NCI-H82 treated with DMSO at 0.1 percent for 48 hours (cell line): Measurements from ENCODE around the gene ANKRD42.
"Not testable (repeated sequence)": the region's sequence is repeated elsewhere in the genome, so short reads cannot be mapped to it uniquely, and the experiment has no call there.

Experiments used
- DNase-seq: peaks from one replicate; lab custom pipeline; 2025; ENCODE audit not compliant: unreplicated experiment; lab: John Stamatoyannopoulos, UW

ANKRD42 gene

DNA sequence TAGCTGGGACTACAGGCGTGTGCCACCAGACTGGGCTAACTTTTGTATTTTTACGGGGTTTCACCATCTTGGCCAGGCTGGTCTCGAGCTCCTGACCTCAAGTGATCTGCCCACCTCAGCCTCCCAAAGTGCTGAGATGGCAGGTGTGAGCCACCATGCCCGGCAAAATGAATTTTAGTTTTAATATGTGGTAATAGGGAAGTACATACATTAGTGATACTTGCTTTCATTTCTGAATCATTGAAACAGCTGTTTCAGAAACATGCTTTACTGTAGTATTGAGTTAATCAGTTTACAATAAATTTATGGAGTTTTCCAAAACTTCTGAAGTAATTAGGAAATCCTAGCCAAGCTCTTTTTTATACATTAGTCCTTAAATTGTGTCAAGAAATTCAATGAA lies 21.0 kb upstream of the ANKRD42 start:
- no peak for DNase-seq

DNA sequence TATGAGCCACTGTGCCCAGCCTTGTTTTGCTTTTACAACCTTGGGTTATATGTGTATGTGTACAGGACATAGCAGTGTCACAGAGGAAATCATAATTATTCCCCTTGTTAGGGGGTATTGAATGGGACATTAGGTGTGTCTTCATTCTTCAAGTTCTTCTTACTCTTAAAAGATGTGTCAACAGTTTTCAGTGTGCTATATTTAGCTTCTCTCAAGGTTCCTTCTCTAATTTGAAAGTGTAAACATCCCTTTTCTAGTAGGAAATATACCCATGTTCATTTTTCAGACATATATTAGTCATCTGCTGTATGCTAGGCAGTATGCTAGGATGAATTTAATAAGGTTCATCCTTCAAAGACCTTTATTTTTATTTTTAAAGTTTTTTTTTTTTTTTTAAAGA lies 19.5 kb upstream of the ANKRD42 start:
- DNase-seq, result no peak

DNA sequence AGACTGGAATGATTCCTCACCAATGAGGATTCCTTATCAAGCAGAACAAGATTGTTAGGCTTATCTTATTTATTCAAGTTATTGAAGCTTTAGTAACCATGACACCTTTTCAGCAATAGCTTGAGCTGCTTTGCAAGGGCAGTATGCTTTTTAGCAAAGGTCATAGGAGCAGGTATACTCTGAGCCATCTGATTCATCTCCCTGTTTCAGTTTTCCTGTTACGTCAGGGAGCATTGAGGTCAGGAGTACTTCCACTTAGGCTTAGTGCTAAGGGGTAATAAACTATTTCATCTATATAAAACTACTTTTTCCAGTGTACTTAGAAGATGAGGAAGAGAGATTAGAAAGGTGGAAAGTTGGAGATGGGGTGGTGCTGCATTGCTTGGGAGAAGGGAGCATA lies 17.7 kb upstream of the ANKRD42 start:
- no peak for DNase-seq

DNA sequence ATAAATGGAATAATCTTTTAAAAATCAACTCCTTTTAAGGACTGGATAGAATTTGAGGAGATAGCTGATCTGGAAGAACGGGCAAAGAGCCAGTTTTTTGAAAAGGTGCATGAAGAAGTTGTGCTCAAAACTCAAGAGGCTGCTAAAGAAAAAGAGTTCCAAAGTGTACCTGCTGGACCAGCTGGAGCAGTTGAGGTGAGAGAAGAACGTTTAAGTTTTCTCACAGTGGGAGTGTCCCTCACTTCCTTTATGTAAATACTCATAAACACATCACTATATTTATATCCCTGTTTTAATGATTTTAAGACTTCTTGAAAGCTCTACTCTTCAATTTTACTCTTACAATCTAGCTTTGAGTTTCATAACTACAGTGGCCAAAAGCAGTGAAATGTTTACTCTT lies 11.7 kb upstream of the ANKRD42 start:
- no peak for DNase-seq

DNA sequence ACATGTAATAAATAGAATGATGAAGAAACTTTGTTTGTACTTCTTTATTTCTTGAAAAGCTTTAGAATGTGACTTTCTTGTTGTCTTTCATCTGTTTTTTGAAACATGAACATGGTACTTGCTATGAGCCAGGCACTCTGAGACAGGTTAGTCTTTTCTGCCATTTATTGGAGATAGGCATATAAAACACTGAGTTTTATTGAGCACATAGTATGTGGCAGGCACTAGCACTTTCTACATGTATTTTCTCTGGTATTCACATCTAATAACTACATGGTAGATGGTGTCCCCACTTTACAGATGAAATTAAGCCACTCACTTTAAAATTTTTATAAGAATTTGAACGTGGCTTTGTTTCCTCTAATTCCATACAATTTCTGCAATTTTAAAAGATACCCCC lies 7.7 kb upstream of the ANKRD42 start:
- DNase-seq, result no peak

DNA sequence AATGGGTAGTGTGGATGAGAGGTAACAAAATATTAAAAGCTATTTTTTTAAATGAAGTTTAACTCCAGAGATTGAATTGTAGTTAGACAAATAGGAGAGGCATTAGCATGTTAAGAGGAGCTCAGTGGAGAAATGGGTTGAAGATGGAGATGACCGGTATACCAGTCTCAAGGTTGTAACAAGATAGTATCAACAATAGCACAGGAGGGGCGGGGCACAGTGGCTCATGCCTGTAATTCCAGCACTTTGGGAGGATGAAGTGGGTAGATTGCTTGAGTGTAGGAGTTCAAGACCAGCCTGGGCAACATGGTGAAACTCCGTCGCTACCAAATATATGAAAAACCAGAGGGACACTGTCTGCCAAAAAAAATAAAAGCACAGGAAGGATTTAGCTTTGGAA lies 6.0 kb upstream of the ANKRD42 start:
- no peak for DNase-seq

DNA sequence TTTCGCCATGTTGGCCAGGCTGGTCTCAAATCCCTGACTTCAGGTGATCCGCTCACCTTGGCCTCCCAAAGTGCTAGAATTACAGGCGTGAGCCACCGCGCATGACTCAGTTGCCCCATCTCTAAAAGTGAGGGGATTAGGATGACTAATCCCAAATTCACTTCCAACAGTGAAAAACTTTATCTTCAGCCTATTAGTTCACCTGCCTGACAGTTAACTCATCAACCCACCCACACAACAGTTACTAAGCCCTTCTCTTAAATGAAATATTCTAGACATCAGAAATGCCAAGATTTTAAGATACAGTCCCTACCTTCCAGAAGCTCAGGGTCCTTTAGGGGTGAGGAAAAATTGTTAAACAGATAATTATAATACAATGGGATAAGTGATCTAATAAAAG lies 2.0 kb upstream of the ANKRD42 start:
- no peak for DNase-seq

DNA sequence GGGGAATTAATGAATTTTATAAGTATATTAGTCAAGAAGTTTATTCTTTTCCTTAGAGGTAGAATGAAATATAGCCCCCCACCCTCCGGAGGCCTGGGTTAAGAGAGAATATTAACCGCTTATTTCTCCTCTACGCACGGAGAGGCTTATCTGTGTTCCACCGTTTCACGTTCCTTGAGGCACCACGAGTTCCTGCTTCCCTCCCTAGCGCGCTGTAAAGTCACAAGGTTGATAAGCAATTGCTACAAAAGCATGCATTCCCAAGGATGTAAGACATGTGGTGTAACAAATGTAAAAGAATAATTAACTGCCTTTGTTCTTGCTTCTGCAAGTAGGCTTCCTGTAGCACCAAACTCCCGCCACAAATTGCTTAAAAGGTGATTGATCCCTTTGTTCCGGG lies 1.5 kb upstream of the ANKRD42 start:
- DNase-seq, result no peak

DNA sequence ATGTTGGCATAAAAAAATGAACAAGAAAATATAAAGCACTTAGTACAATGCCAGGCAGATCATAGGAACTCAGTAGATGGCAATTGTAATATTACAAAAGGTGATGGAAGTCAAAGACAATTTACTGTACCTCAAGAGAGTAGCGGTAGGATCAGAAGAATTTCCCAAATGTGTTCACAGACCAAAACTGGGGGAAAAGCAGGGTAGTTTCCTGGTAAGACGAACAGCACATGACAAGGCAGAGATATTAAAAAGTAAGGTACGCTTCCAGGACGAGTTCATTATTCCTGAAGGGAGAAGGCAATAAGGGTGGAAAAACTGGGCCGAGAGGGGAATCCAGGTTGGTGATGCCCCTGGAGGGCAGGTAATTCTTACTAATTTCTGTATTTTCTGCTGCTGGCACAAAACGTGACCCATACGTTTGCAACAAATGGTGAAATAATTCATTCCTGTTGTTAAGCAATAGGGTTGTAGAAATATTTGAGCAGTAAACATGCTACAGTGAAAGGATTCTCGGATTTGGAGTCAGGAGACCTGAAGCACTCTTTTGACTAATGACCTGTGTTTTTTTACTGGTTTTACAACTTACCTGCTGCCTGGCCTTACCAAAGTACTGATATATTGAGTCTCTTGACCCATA lies 786 bp upstream of the ANKRD42 start:
- DNase-seq, result no peak

DNA sequence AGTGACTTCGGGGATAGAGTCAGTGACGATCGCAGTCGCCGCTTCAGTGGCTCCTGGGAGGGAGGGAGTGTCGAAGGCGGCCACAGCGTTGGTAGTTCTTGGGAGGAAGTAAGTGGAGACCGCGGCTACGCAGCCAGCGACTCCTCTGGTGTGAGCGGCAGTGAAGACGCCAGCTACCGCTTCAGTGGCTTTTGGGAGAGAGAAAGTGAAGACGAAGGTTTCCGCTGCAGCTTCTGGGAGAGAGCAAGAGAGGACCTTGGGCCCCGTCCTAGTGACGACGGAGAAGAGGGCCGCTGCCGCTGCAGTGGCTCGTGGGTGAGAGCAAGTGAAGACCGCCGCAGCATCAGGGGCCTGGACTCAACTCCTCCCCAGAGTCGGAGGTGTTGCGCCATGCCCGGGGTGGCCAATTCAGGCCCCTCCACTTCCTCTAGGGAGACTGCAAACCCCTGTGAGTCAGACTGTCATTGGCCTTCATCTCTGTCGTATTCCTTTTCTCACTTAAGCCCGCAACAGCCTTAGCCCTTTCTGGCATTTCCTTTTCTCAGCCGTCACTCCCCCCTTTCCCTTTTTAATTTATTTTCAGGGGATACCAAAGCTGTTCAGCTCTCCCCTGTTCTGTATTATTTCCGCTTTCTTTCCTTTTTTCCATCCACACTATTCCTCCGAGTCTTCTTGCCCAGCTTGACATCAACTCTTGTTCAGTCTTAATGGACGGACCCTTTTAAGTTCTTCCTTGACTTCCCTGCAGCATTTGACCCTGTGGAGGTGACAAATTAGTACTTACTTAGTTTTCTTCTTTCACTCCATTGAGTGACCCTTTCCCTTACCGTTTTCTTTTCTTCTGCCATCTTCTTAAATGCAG lies 1.0 kb downstream of the ANKRD42 start:
- DNase-seq, result no peak

DNA sequence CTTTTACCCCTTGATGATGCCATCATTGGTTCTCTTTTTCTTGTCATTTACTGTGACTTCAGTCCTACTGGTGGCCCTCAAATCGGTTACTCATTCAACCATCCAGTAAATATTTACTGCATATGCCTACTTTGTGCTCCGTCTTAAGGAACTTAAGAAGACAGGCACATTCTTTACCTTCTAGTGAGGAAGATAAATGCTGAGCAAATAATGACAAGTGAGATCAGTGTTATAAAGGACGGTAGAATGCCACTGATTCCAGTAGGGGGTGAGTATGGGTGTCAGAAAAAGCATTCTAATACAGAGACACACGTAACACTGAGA lies 1.6 kb downstream of the ANKRD42 start:
- no peak for DNase-seq

DNA sequence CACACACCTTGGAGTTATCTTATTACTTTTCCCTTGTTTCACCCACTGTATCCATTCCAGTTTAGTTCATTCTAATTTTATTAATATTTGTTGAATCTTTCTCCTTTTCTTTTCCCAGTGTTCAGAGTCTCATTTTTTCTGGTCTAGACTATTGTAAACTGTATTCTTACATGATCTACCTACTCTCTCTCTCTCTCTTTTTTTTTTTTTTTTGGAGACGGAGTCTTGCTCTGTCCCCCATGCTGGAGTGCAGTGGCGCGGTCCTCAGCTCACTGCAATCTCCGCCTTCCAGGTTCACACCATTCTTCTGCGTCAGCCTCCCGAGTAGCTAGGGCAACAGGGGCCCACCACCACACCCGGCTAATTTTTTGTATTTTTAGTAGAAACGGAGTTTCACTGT lies 2.1 kb downstream of the ANKRD42 start:
- no peak for DNase-seq

DNA sequence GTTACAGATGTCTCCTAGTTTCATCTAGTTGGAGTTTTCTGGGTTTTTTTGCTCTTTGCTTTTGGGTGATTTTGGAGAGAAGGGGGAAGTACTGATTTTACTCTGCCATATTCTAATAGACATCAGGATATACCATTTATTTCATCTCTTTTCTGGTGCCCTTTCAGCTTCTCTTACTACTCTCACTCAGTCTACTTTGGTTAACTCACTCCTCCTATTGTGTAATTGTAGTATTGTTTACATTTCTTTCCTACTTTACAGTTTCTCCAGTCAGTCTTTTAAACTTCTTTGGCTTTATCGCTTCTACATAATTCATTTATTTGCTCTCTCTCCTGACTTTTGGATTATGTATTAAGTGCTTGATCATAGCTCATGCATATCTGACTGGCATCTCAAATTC lies 6.5 kb downstream of the ANKRD42 start:
- DNase-seq, result no peak

DNA sequence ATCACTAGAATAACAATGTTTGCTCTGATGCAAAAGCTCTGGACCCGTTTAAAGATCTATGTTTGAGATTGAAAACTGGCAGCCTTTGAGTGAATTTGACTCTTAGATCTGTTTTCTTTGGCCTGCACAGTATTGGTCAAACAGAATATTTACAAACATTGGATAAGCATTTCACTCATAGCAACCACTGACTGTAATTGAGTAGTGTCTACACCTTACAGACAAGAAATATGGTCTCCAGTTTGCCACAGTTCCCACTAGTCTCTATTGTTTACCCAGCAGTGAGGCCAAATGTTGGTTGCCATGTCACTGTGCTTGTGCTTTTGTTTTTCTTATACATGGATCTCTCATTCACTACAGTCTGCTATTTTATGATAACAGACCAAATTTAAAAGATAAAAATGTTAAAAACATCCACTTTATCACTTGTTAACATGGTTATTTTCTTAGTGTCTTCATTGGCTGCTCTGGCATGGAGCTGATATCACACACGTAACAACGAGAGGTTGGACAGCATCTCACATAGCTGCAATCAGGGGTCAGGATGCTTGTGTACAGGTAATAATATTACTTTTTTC lies 12.2 kb downstream of the ANKRD42 start:
- DNase-seq, result no peak

DNA sequence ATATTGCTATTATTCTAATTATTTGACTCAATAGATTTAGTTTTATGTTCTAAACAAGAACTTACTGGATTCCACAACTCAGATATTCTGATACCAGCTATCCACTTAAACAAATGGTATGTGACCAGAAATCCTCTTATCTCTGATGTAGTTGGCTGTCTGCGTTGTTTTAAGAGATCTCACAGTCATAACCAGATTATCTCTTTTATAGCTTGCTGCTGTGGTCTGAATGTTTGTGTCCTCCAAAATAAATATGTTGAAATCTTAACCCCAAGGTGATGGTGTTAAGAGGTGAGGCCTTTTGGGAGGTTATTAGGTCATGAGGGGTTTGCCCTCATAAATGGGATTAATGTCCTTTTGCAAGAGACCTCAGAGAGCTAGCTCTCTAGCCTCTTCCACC lies 12.7 kb downstream of the ANKRD42 start:
- DNase-seq, result peak; percentile 58

DNA sequence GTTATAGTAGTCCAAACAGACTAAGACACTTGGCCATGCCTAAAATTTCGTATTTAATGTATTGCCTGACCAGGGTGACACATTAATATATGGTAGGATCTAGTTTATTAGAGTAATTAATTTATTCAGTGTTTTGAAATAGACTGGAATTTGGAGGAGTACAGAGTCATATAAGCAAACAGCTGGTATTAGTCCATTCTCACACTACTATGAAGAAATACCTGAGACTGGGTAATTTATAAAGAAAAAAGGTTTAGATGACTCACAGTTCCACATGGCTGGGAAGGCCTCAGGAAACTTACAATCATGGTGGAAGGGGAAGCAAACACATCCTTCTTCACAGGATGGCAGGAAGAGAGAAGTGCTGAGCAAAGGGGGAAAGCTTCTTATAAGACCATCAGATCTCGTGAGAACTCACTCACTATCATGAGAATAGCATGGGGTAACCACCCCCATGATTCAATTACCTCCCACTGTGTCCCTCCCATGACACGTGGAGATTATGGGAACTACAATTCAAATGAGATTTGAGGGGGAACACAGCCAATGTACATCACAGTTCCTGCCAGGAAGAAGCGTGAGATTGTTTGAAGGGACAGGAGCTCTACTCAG lies 13.4 kb downstream of the ANKRD42 start:
- not testable (repeated sequence) for DNase-seq

DNA sequence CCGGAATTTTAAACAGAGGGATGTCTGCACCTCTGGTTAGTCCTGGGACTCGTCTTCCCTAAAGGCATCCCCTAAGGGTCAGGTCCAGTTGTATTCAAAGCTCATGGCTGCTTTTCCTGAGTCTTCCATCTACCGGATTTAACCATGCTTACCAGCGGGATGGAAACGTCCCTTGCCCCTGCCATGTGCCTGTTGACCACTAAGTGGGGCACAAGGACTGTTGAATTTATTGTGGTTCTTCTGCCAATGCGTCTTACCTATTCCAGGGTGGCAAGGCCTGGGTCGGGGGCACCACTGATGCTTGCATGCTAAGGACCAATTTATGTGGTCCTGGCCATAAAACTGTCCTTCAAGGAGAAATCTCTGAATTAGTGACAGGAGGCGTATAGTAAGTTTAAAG lies 25.6 kb downstream of the ANKRD42 start:
- DNase-seq, result no peak

DNA sequence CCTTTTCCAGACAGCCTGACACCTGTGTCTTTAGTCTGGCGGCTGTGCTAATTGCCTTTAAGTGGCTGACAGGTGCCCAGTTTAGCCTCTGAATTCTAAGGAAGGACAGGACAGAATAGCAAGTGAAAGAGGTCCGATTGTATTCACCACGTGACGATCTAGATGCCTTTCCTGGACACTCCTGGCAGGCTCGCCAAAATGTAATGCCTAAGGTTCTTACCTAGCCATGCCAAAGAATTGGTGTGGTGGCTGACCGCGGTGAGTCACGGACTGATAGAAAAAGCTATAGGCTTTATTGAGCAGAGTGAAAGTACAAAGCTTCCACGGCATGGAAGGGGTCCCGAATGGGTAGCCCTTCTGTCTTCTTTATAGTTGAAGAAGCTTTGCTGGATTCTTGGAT lies 26.7 kb downstream of the ANKRD42 start:
- DNase-seq, result no peak

DNA sequence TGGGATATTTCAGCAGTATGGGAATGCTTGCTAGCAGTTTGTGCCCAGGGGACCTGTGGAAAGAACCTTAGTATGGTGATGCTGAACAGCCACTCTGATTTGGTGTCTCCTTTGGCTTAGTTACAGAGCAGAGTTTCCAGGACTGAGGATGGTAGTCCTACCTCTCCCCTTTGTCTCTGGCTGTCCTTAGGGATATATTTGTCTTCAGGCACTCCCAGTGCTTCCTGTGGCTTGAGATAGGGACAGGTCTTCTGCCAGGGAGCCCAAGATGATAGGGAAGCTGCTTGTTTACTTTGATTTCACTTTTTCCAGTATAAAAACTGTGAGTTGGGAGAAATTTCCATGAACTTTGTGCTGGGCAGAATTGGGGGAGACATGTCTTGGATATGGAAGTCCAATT lies 28.2 kb downstream of the ANKRD42 start:
- no peak for DNase-seq

DNA sequence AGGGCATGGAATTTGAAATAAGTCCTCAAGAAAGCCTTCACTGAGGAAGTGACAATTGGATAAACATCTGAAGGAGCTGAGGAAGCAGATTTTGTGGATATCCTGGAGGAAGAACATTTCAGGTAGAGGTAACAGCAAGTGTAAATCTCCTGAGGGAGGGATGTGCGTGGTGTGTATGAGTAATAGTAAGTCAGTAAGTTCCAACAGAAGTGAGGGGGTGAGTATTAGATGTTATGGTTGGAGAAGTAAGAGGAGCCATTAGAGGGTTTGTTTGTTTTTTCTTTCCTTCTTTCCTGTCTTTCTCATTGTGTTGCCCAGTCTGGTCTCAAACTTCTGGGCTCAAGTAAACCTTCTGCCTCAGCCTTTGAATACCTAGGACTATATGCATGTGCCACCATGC lies 29.0 kb downstream of the ANKRD42 start:
- no peak for DNase-seq

DNA sequence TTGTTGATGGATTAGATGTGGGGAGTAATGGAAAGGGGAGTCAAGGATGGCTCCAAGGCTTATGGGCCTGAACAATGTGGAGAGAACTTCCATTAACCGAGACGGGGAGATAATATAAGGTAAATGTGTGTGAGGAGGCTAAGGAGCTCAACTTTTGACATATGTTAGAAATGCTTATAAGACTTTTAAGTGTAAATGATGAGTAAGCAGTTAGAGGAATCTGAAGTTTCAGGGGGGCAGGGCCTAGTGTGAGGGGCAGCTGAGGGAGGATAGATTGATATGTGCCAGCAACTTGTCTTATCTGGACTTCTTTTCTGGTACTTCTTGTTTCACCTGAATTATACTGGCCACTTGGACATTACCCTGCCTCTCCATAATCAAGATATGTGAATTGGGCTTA lies 29.9 kb downstream of the ANKRD42 start:
- no peak for DNase-seq

DNA sequence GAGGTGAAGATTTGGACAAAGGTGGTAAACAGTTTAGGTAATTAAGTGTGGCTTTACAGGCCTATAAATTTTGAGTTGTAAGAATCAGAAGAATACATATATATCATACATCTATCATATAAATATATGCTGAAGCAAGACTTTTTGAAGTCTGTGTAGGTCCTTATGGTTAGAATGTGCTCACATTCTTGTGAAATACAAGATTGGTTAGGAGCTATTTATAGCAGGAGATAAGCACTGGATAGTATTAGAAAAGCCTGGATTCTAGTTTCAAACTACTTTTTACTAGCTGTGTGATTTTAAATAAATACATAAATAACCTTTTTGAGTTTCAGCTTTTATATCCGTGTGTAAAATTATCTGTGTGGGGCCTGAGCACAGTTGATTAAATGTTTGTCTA lies 42.3 kb downstream of the ANKRD42 start:
- DNase-seq, result no peak
